Keratinocyte (primary cell): ENCODE measurements around the gene MAST3.

ENCODE experiments used
- CTCF ChIP-seq, 3 experiments: IDR thresholded peaks in 1 of 3; conservative IDR thresholded peaks in 1 of 3; optimal IDR thresholded peaks in 1 of 3; 2 replicates in 2 of 3; 3 replicates in 1 of 3; pipeline versions ENCODE3 to v1.5.1; 2011; ENCODE audit warnings: low read length in 3 of 3, mild to moderate bottlenecking in 3 of 3, moderate library complexity in 2 of 3, control low read depth in 1 of 3, inconsistent platforms in 1 of 3; ENCODE audit not compliant: insufficient read depth in 2 of 3; ENCODE audit errors: extremely low read depth in 1 of 3
- EZH2 ChIP-seq: IDR thresholded peaks from one replicate; pipeline ENCODE4 v1.6.1; 2012; ENCODE audit warnings: inconsistent platforms, mild to moderate bottlenecking, low read length, moderate library complexity

GRCh38 chr19:18155095-18156087, 57.8 kb downstream of the MAST3 start:
- TF ChIP-seq CTCF (optimal IDR thresholded peaks at IDR 0.05 in 1 of 3, IDR thresholded peaks at IDR 0.05 in 1 of 3, conservative IDR thresholded peaks at IDR 0.05 in 1 of 3; ENCODE audit: extremely low read depth in 1 of 3, insufficient read depth in 2 of 3, low read length in 3 of 3) (no peak), EZH2 (no peak)
